Neural progenitor cell (in vitro differentiated cells): ENCODE results near the gene FAM78B.

ENCODE experiments used
- CTCF ChIP-seq: fragments of 200-600 bp; sonication (generic); IDR thresholded peaks from 2 replicates; pipeline ENCODE4 v1.5.1; 2017; ENCODE audit warnings: antibody characterized with exemption, mild to moderate bottlenecking
- EZH2phosphoT487 ChIP-seq: fragments of 200-600 bp; sonication (generic); IDR thresholded peaks from 2 replicates; pipeline ENCODE4 v1.6.1; 2017; ENCODE audit warnings: antibody characterized with exemption

- TF ChIP-seq CTCF (no peak), EZH2phosphoT487 (no peak)
These were observed 17.2 kb upstream of the FAM78B start for GRCh38 chr1:166184012-166184411.
